Loucy (cell line): ENCODE results near the gene ACD.

ENCODE experiments used
- H2AFZ ChIP-seq: fragments of 200-600 bp; sonication (generic); 2 replicates; pipeline ENCODE4 v1.6.0; 2016; ENCODE audit warnings: antibody characterized with exemption, mild to moderate bottlenecking, low read length, moderate library complexity
- H3F3A ChIP-seq: fragments of 200-600 bp; 2 replicates; pipeline ENCODE4 v1.6.0; 2016; ENCODE audit warnings: antibody characterized with exemption, low read depth, mild to moderate bottlenecking
- H3K27me3 ChIP-seq: fragments of 200-600 bp; sonication (generic); 2 replicates; pipeline ENCODE4 v1.6.1; 2014; ENCODE audit warnings: low read length, mild to moderate bottlenecking; ENCODE audit not compliant: insufficient read depth, poor library complexity, severe bottlenecking
- H3K36me3 ChIP-seq: fragments of 200-600 bp; sonication (generic); 2 replicates; pipeline ENCODE4 v1.6.1; 2016; ENCODE audit warnings: low read length; ENCODE audit not compliant: insufficient read depth
- H3K4me1 ChIP-seq: fragments of 200-600 bp; sonication (generic); 2 replicates; pipeline ENCODE4 v1.5.1; 2014; ENCODE audit warnings: low read length, mild to moderate bottlenecking; ENCODE audit not compliant: insufficient read depth, poor library complexity, severe bottlenecking
- H3K4me2 ChIP-seq: fragments of 200-600 bp; sonication (generic); 2 replicates; pipeline ENCODE4 v1.6.0; 2014; ENCODE audit warnings: antibody characterized with exemption, low read length, low read depth, mild to moderate bottlenecking; ENCODE audit not compliant: poor library complexity, severe bottlenecking
- H3K4me3 ChIP-seq: fragments of 200-600 bp; sonication (generic); 2 replicates; pipeline ENCODE4 v1.5.1; 2014; ENCODE audit warnings: low read length, mild to moderate bottlenecking, mixed read lengths; ENCODE audit not compliant: poor library complexity, severe bottlenecking
- H3K79me2 ChIP-seq: fragments of 200-600 bp; sonication (generic); 2 replicates; pipeline ENCODE4 v1.6.1; 2014; ENCODE audit warnings: low read length; ENCODE audit not compliant: insufficient read depth
- H3K9ac ChIP-seq: fragments of 200-600 bp; sonication (generic); 2 replicates; pipeline ENCODE4 v1.6.0; 2014; ENCODE audit warnings: mild to moderate bottlenecking, low read depth, low read length, moderate library complexity; ENCODE audit not compliant: poor library complexity, severe bottlenecking
- H3K9me2 ChIP-seq: fragments of 200-600 bp; sonication (generic); replicated peaks from 2 replicates; pipeline ENCODE4 v1.6.1; 2016; ENCODE audit warnings: low read depth, low read length, mixed read lengths
- H3K9me3 ChIP-seq: fragments of 200-600 bp; sonication (generic); 2 replicates; pipeline ENCODE4 v1.6.1; 2014; ENCODE audit warnings: mild to moderate bottlenecking, antibody characterized with exemption, low read length, low read depth; ENCODE audit not compliant: insufficient read depth
- H4K20me1 ChIP-seq: fragments of 200-600 bp; sonication (generic); 2 replicates; pipeline ENCODE4 v1.6.0; 2014; ENCODE audit warnings: antibody characterized with exemption, low read length, mild to moderate bottlenecking; ENCODE audit not compliant: insufficient read depth, poor library complexity, severe bottlenecking
- EZH2phosphoT487 ChIP-seq: fragments of 200-600 bp; IDR thresholded peaks from 2 replicates; pipeline ENCODE4 v1.6.1; 2018; ENCODE audit warnings: antibody characterized with exemption, mild to moderate bottlenecking, moderate library complexity, borderline replicate concordance
- TF ChIP-seq, protein P1 (sequence below): fragments of 200-600 bp; sonication (generic); conservative IDR thresholded peaks from 2 replicates; pipeline ENCODE4 v1.5.1; 2014; ENCODE audit warnings: mild to moderate bottlenecking, antibody characterized with exemption, low read length

The ACD gene

GRCh38 chr16:67660564-67661028, 536 bp upstream of the ACD start, which contains the start of gene PARD6A:
TSS of gene PARD6A (plus strand) at chr16:67660960. CDS start at chr16:67661039, 79 bp downstream.
- TF ChIP-seq, protein P1, sequence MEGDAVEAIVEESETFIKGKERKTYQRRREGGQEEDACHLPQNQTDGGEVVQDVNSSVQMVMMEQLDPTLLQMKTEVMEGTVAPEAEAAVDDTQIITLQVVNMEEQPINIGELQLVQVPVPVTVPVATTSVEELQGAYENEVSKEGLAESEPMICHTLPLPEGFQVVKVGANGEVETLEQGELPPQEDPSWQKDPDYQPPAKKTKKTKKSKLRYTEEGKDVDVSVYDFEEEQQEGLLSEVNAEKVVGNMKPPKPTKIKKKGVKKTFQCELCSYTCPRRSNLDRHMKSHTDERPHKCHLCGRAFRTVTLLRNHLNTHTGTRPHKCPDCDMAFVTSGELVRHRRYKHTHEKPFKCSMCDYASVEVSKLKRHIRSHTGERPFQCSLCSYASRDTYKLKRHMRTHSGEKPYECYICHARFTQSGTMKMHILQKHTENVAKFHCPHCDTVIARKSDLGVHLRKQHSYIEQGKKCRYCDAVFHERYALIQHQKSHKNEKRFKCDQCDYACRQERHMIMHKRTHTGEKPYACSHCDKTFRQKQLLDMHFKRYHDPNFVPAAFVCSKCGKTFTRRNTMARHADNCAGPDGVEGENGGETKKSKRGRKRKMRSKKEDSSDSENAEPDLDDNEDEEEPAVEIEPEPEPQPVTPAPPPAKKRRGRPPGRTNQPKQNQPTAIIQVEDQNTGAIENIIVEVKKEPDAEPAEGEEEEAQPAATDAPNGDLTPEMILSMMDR = no peak
- TF ChIP-seq EZH2phosphoT487 = no peak
- peak within 1 kb of the TSS; percentile 82 for H2AFZ ChIP-seq
- H3K79me2 ChIP-seq = peaks cover 15% of the 10 kb centered on the region; the same call in 1 of the 2 replicates
- peak within 1 kb of the TSS; percentile 76 for H3K4me3 ChIP-seq
- peaks cover 9% of the 10 kb centered on the region for H3K4me1 ChIP-seq
- no peaks in the 10 kb centered on the region for H3K27me3 ChIP-seq
- no peaks in the 10 kb centered on the region for H3K9me3 ChIP-seq
- H3F3A ChIP-seq = no peaks in the 10 kb centered on the region
- peaks cover 25% of the 10 kb centered on the region; the same call in 1 of the 2 replicates for H3K36me3 ChIP-seq
- peak within 1 kb of the TSS; percentile 72 for H3K4me2 ChIP-seq
- no peaks in the 10 kb centered on the region for H3K9me2 ChIP-seq
- H4K20me1 ChIP-seq = peaks cover 22% of the 10 kb centered on the region
- H3K9ac ChIP-seq = peak within 1 kb of the TSS; percentile 71

GRCh38 chr16:67658849-67659674, 998 bp downstream of the ACD start:
- peak overlapping the region; percentile 71 for H3K9ac ChIP-seq
- TF ChIP-seq EZH2phosphoT487 = no peak
- TF ChIP-seq, protein P1 = no peak

GRCh38 chr16:67657751-67658518, 2.1 kb downstream of the ACD start:
- H3K27me3 ChIP-seq = no peaks in the 10 kb centered on the region
- H3K9ac ChIP-seq = no peak overlapping the region
- peaks cover 9% of the 10 kb centered on the region for H3K4me1 ChIP-seq
- H3K4me3 ChIP-seq = no peak overlapping the region
- H3K9me2 ChIP-seq = no peaks in the 10 kb centered on the region
- peak overlapping the region; percentile 70 for H3K4me2 ChIP-seq
- no peak for TF ChIP-seq EZH2phosphoT487
- TF ChIP-seq, protein P1 = no peak
- H3K36me3 ChIP-seq = peaks cover 40% of the 10 kb centered on the region; the same call in 1 of the 2 replicates
- no peak overlapping the region for H2AFZ ChIP-seq
- peaks cover 15% of the 10 kb centered on the region; the same call in 1 of the 2 replicates for H3K79me2 ChIP-seq
- H4K20me1 ChIP-seq = peaks cover 22% of the 10 kb centered on the region
- no peaks in the 10 kb centered on the region for H3F3A ChIP-seq
- no peaks in the 10 kb centered on the region for H3K9me3 ChIP-seq

More at GRCh38 chr16:67658849-67659674, 998 bp downstream of the ACD start:
- Histone ChIP-seq H3K4me3 (peak overlapping the region; percentile 76), H2AFZ (no peak overlapping the region), H4K20me1 (peaks cover 22% of the 10 kb centered on the region), H3K27me3 (no peaks in the 10 kb centered on the region), H3K4me2 (peak overlapping the region; percentile 70), H3K36me3 (peaks cover 40% of the 10 kb centered on the region; the same call in 1 of the 2 replicates), H3K79me2 (peaks cover 15% of the 10 kb centered on the region; the same call in 1 of the 2 replicates), H3K9me2 (no peaks in the 10 kb centered on the region), H3K4me1 (peaks cover 9% of the 10 kb centered on the region), H3F3A (no peaks in the 10 kb centered on the region), H3K9me3 (no peaks in the 10 kb centered on the region)
